ENCODE data around the gene PCNT.

PCNT gene

DNA sequence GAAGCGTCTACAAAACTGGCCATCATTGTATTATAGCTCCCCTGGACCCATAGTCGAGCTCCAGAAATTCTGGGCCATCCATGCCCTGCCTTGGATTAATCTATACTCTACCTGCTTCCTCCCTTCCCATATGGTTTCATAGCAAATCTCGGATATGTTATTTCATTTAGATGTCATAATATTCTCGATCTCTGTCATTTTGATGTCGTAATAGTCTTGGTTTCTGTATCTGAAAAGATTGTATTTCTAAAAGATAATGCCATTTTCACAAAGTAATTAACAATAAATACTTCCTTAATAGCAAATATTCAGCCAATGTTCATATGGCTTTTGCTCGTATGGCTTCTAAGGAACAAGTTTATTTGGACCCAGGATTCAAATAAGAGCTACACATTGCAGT is 169.9 kb downstream of the PCNT start:
- TF ChIP-seq, protein P1, sequence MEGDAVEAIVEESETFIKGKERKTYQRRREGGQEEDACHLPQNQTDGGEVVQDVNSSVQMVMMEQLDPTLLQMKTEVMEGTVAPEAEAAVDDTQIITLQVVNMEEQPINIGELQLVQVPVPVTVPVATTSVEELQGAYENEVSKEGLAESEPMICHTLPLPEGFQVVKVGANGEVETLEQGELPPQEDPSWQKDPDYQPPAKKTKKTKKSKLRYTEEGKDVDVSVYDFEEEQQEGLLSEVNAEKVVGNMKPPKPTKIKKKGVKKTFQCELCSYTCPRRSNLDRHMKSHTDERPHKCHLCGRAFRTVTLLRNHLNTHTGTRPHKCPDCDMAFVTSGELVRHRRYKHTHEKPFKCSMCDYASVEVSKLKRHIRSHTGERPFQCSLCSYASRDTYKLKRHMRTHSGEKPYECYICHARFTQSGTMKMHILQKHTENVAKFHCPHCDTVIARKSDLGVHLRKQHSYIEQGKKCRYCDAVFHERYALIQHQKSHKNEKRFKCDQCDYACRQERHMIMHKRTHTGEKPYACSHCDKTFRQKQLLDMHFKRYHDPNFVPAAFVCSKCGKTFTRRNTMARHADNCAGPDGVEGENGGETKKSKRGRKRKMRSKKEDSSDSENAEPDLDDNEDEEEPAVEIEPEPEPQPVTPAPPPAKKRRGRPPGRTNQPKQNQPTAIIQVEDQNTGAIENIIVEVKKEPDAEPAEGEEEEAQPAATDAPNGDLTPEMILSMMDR (IDR thresholded peaks at IDR 0.05; ENCODE audit: extremely low read depth, missing control alignments): no peak
- no peak for DNase-seq (ENCODE audit: low spot score)

Measured in GM20000 (cell line).